GM10847 (cell line): Measurements from ENCODE around the gene INHBE.

Experiments
- POLR2A ChIP-seq: IDR thresholded peaks from 2 replicates; pipeline ENCODE4 v1.6.1; 2011; ENCODE audit not compliant: insufficient read length; ENCODE audit errors: extremely low read depth

INHBE gene

DNA sequence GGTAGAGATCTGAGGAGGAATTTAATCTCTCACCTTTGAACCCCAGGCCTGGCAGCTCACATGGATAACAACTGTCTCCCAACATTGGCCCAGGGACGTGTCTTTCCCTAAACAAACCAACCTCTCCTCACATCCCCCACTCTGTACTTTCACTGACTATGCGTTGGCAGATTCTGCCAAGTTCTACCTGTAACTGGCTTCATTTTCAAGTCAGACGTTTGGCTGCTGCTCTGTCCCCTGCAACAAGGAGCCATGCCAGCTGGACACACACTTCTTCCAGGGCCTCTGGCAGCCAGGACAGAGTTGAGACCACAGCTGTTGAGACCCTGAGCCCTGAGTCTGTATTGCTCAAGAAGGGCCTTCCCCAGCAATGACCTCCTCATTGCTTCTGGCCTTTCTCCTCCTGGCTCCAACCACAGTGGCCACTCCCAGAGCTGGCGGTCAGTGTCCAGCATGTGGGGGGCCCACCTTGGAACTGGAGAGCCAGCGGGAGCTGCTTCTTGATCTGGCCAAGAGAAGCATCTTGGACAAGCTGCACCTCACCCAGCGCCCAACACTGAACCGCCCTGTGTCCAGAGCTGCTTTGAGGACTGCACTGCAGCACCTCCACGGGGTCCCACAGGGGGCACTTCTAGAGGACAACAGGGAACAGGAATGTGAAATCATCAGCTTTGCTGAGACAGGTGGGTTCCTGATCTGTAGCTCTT is 20.4 kb upstream of the INHBE start, which contains the start of gene INHBC:
Gene INHBC, plus strand, starts transcription at position 268 of the 707 bp plus-strand sequence. Its CDS starts 103 bp downstream, at position 371.
- no peak for TF ChIP-seq POLR2A

DNA sequence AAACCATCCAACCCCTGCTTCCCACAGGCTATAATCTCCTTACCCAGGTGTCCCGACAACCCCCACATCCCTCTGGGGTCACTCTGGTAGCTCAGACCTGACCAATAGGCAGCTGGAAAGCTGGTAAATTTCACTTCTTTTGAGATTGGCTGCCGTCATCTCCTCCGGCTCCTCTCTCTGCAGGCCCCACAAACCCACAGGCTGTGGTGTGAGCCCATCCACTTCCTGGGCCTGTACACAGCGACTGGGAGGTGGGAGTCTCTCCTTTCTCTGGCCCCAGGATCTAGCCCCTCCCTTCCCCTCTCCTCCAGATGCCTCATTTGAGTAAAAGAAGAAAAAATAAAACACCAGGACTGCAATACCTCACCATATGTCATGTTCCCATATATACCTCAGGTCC is 19.8 kb upstream of the INHBE start:
- no peak for TF ChIP-seq POLR2A

GRCh38 chr12:57438400-57438799 is 16.7 kb upstream of the INHBE start:
- no peak for TF ChIP-seq POLR2A

DNA sequence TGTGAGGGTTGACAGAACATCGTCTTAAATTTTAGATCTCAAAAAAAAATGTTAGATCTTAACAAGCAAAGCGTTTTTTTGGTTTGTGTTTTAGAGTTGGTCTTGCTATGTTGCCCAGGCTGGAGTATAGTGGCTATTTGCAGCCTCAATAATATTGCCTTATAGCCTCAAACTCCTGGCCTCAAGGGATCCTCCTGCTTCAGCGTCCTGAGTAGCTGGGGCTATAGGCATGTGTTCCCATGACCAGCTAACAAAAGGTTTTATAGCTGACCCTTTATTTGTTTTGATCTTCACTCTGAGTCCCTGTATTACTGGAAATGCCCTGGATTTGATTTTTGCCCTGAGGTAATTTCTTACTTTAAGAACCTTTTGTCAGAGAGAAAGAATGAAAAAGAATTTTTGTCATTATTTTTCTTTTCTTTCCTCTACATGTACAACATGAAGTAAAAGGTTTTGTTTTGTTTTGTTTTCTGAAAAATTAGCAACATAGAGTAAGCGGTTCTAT is 15.3 kb upstream of the INHBE start:
- no peak for TF ChIP-seq POLR2A

DNA sequence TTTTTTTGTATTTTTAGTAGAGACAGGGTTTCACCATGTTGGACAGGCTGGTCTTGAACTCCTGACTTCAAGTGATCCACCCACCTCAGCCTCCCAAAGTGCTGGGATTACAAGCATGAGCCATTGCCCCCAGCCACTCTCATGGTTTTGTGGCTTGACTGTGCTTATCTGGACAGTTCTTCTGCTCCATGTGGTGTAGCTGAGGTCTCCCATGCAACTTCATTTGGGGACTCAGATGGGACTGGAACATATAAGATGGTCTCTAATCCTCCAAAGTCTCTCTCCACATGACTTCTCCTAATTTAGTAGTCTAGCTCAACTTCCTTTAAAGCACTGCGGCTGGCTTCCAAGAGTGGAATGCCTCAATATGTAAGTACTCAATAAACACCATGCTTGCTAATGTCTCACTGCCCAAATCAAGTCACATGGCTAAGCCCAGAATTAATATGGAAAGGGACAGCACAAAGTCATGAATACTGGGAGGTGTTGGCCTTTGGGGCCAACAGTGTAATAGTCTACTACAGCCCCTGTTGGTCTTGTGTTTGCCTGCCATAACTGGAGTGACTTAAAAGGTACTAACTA is 13.2 kb upstream of the INHBE start:
- no peak for TF ChIP-seq POLR2A

DNA sequence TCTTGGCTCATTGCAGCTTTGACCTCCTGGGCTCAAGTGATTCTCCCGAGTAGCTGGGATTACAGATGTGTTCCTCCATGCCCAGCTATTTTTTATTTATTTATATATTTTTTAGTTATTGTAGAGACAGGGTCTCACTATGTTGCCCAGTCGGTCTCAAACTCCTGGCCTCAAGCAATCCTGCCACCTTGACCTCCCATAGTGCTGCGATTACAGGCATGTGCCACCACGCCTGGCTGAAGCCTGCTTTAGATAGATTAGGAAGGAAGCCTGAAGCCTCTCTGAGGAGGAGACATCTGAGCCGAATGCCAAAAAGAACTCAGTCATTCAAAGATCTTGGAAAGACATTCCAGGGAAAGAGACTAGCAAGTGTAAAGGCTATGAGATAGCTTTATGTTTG is 10.4 kb upstream of the INHBE start:
- no peak for TF ChIP-seq POLR2A

- TF ChIP-seq POLR2A: no peak
These were observed 8.7 kb upstream of the INHBE start for GRCh38 chr12:57446292-57446960.

DNA sequence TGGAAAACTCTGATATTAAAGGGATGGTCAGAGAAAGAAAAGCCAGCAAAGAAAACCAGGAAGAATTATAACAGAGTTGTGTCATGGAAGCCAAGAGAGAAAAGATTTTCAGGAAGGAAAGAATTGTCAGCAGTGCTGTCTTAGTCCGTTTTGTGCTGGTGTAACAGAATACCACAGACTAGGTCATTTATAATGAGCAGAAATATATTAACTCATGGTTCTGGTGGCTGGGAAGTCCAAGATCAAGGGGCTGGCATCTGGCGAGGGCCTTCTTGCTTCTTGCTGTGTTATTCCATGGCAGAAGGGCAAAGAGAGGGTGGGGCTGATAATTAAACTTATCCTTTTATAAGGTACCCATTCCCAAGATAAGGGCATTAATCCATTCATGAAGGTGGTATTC is 6.4 kb upstream of the INHBE start:
- no peak for TF ChIP-seq POLR2A

GRCh38 chr12:57449375-57449774 is 5.7 kb upstream of the INHBE start:
- TF ChIP-seq POLR2A: no peak

- no peak for TF ChIP-seq POLR2A
These were observed 5.0 kb upstream of the INHBE start for GRCh38 chr12:57450057-57450456.

GRCh38 chr12:57451233-57451778 is 3.8 kb upstream of the INHBE start:
- no peak for TF ChIP-seq POLR2A

DNA sequence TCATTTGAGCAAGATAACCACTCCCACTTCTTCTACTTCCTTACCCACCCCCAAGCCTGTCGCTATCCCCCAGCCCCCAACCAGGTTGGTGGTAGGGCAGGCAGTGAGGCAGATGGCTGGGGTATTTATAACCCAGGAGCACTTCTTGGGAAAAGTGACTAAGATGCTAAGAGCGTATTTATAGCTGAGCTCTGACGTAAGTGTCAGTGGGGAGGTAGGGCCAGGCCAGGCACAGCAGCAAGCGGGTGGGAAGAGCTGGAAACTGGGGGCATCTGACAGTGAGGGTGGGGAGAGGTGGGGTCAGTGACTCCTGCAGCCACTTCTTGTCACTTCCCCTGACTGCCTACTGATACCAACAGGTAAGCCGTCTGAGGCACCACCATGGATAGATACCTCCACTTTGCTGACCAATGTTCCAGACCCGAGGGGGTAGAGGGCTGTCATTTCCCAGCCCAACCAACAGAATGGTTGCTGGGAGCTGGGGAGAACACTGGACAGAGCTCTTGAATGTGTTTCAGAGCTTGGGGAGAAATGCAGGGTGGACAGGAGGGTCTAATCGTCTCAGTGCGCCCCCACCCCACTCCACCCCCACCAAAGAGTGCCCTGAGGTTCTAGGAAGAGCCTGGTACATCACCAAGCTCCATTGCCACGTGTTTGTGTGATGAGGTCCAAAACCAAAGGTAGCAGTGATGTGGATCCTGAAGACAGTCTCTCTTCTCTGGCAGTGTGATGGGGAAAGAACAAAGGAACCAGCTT is 2.7 kb upstream of the INHBE start:
- TF ChIP-seq POLR2A: no peak

GRCh38 chr12:57452937-57453509 is 2.1 kb upstream of the INHBE start:
- no peak for TF ChIP-seq POLR2A

GRCh38 chr12:57454213-57454565 is 918 bp upstream of the INHBE start:
- no peak for TF ChIP-seq POLR2A
